NCI-H345 (cell line): Measurements from ENCODE around the gene BLNK.
"Not testable (repeated sequence)": the region's sequence is repeated elsewhere in the genome, so short reads cannot be mapped to it uniquely, and the experiment has no call there.

Experiments
- DNase-seq: peaks from one replicate; lab custom pipeline; 2025; lab: John Stamatoyannopoulos, UW

Gene BLNK

GRCh38 chr10:96225119-96225518, 46.2 kb downstream of the BLNK start:
- no peak for DNase-seq

- no peak for DNase-seq
These were observed 48.5 kb downstream of the BLNK start for GRCh38 chr10:96222908-96223307.

GRCh38 chr10:96222441-96222840, 48.9 kb downstream of the BLNK start:
- no peak for DNase-seq

GRCh38 chr10:96218826-96219225, 52.5 kb downstream of the BLNK start:
- DNase-seq: no peak

- DNase-seq: no peak
These were observed 53.7 kb downstream of the BLNK start for GRCh38 chr10:96217711-96218110.

- no peak for DNase-seq
These were observed 54.6 kb downstream of the BLNK start for GRCh38 chr10:96216775-96217174.

GRCh38 chr10:96212911-96213310, 58.5 kb downstream of the BLNK start:
- DNase-seq: no peak

GRCh38 chr10:96211764-96212163, 59.6 kb downstream of the BLNK start:
- DNase-seq: no peak

GRCh38 chr10:96208946-96209345, 62.4 kb downstream of the BLNK start:
- no peak for DNase-seq

GRCh38 chr10:96208271-96208670, 63.1 kb downstream of the BLNK start:
- no peak for DNase-seq

GRCh38 chr10:96205580-96205979, 65.8 kb downstream of the BLNK start:
- no peak for DNase-seq

- DNase-seq: no peak
These were observed 69.8 kb downstream of the BLNK start for GRCh38 chr10:96201525-96201924.

GRCh38 chr10:96189505-96189904, 81.9 kb downstream of the BLNK start:
- not testable (repeated sequence) for DNase-seq

GRCh38 chr10:96188916-96189315, 82.5 kb downstream of the BLNK start:
- DNase-seq: no peak

GRCh38 chr10:96188421-96188820, 82.9 kb downstream of the BLNK start:
- no peak for DNase-seq

- DNase-seq: no peak
These were observed 94.4 kb downstream of the BLNK start for GRCh38 chr10:96176985-96177384.

GRCh38 chr10:96172666-96173065, 98.7 kb downstream of the BLNK start:
- DNase-seq: no peak

GRCh38 chr10:96170230-96170629, 101.1 kb downstream of the BLNK start:
- no peak for DNase-seq

- no peak for DNase-seq
These were observed 102.8 kb downstream of the BLNK start for GRCh38 chr10:96168546-96168945.

GRCh38 chr10:96165726-96166125, 105.6 kb downstream of the BLNK start:
- no peak for DNase-seq

GRCh38 chr10:96153070-96153469, 118.3 kb downstream of the BLNK start:
- no peak for DNase-seq

GRCh38 chr10:96152437-96152836, 118.9 kb downstream of the BLNK start:
- DNase-seq: no peak
